GM23338 (cell line): ENCODE results near the gene NTM. TPM values are rescaled to one million over a fixed set of nuclear protein-coding genes. Genes with fewer than 3 reads are reported as not detected.

ENCODE experiments used
- ATAC-seq: fragments of 200-7000 bp; cut with Tn5 transposase; 3 replicates; pipeline ENCODE4 v1.9.1; 2020
- DNase-seq: peaks from one replicate; pipeline ENCODE4 v3.0.0-alpha.2; 2015; ENCODE audit warnings: low spot score
- H2AFZ ChIP-seq: fragments of 200-600 bp; sonication (generic); 2 replicates; pipeline ENCODE4 v1.8.0; 2016; ENCODE audit warnings: antibody characterized with exemption, mild to moderate bottlenecking, moderate library complexity
- H3F3A ChIP-seq: fragments of 200-600 bp; sonication (generic); replicated peaks from 2 replicates; pipeline ENCODE4 v1.8.0; 2017; ENCODE audit warnings: antibody characterized with exemption, mixed run types, low read depth
- H3K27ac ChIP-seq: fragments of 200-600 bp; sonication (generic); 2 replicates; pipeline ENCODE4 v1.6.1; 2016; ENCODE audit warnings: low read depth
- H3K27me3 ChIP-seq: fragments of 200-600 bp; sonication (generic); 2 replicates; pipeline ENCODE4 v1.8.0; 2016; ENCODE audit warnings: mild to moderate bottlenecking, mixed run types, moderate library complexity; ENCODE audit not compliant: insufficient read depth
- H3K36me3 ChIP-seq: fragments of 200-600 bp; sonication (generic); 2 replicates; pipeline ENCODE4 v1.8.0; 2016; ENCODE audit warnings: mild to moderate bottlenecking; ENCODE audit not compliant: insufficient read depth
- H3K4me1 ChIP-seq: fragments of 200-600 bp; sonication (generic); 2 replicates; pipeline ENCODE4 v1.8.0; 2016; ENCODE audit warnings: mild to moderate bottlenecking, moderate library complexity; ENCODE audit not compliant: insufficient read depth
- H3K4me2 ChIP-seq: fragments of 200-600 bp; sonication (generic); 2 replicates; pipeline ENCODE4 v1.7.1; 2017; ENCODE audit warnings: mixed run types
- H3K4me3 ChIP-seq: fragments of 200-600 bp; sonication (generic); 2 replicates; pipeline ENCODE4 v1.6.1; 2016; ENCODE audit warnings: mixed run types
- H3K79me2 ChIP-seq: fragments of 200-600 bp; sonication (generic); replicated peaks from 2 replicates; pipeline ENCODE4 v1.8.0; 2017; ENCODE audit warnings: mild to moderate bottlenecking; ENCODE audit not compliant: insufficient read depth
- H3K9me2 ChIP-seq: fragments of 200-600 bp; sonication (generic); 2 replicates; pipeline ENCODE4 v1.8.0; 2017; ENCODE audit not compliant: insufficient read depth
- H4K20me1 ChIP-seq: fragments of 200-600 bp; sonication (generic); replicated peaks from 2 replicates; pipeline ENCODE4 v1.8.0; 2017; ENCODE audit warnings: mild to moderate bottlenecking; ENCODE audit not compliant: insufficient read depth
- H3K27ac Mint-ChIP-seq: 2 replicates; pipeline ENCODE4 v1.8.0; 2020; ENCODE audit warnings: inconsistent platforms, mild to moderate bottlenecking, moderate library complexity, mixed read lengths
- H3K27me3 Mint-ChIP-seq: 3 replicates; pipeline ENCODE4 v1.8.0; 2022; ENCODE audit warnings: low read depth, mild to moderate bottlenecking, moderate library complexity, mixed read lengths, inconsistent platforms; ENCODE audit not compliant: insufficient read depth, poor library complexity
- H3K36me3 Mint-ChIP-seq: 3 replicates; pipeline ENCODE4 v1.8.0; 2021; ENCODE audit warnings: low read depth, mild to moderate bottlenecking, inconsistent platforms, moderate library complexity, mixed read lengths
- H3K4me1 Mint-ChIP-seq: 3 replicates; pipeline ENCODE4 v1.8.0; 2020; ENCODE audit warnings: mild to moderate bottlenecking, inconsistent platforms, mixed read lengths
- H3K4me3 Mint-ChIP-seq: 3 replicates; pipeline ENCODE4 v1.8.0; 2021; ENCODE audit warnings: moderate library complexity, mild to moderate bottlenecking, inconsistent platforms, mixed read lengths
- H3K9me3 Mint-ChIP-seq: 3 replicates; pipeline ENCODE4 v1.8.0; 2020; ENCODE audit warnings: moderate library complexity, mild to moderate bottlenecking, inconsistent platforms, mixed read lengths
- CREB1 ChIP-seq: fragments of 250-450 bp; sonication (Bioruptor Pico); IDR thresholded peaks from 2 replicates; pipeline ENCODE4 v1.5.0; 2020; ENCODE audit warnings: low read depth, mild to moderate bottlenecking, moderate library complexity
- ETS1 ChIP-seq: IDR thresholded peaks from 2 replicates; pipeline ENCODE4 v1.6.1; 2016; ENCODE audit warnings: antibody characterized with exemption
- EZH2 ChIP-seq: fragments of 200-600 bp; sonication (generic); IDR thresholded peaks from one replicate; pipeline ENCODE4 v1.8.0; 2017; ENCODE audit warnings: antibody characterized with exemption, mild to moderate bottlenecking, low read depth; ENCODE audit not compliant: unreplicated experiment
- EZH2phosphoT487 ChIP-seq: fragments of 200-600 bp; sonication (generic); IDR thresholded peaks from one replicate; pipeline ENCODE4 v1.8.1; 2018; ENCODE audit warnings: antibody characterized with exemption; ENCODE audit not compliant: unreplicated experiment
- JUNB ChIP-seq: IDR thresholded peaks from one replicate; pipeline ENCODE4 v1.6.1; 2016; ENCODE audit warnings: antibody characterized with exemption; ENCODE audit not compliant: unreplicated experiment
- NANOG ChIP-seq: IDR thresholded peaks from 2 replicates; pipeline ENCODE4 v1.6.1; 2016; ENCODE audit warnings: antibody characterized with exemption, borderline replicate concordance
- REST ChIP-seq: IDR thresholded peaks from one replicate; pipeline ENCODE4 v1.6.1; 2018; ENCODE audit warnings: antibody characterized with exemption; ENCODE audit not compliant: unreplicated experiment
- STAT1 ChIP-seq: IDR thresholded peaks from one replicate; pipeline ENCODE4 v1.6.1; 2016; ENCODE audit warnings: antibody characterized with exemption; ENCODE audit not compliant: unreplicated experiment
- ZNF114 ChIP-seq: fragments of 250-450 bp; sonication (Bioruptor Pico); IDR thresholded peaks from 2 replicates; pipeline ENCODE4 v1.5.0; 2020; ENCODE audit warnings: mild to moderate bottlenecking, moderate library complexity
- ZNF331 ChIP-seq: fragments of 250-450 bp; sonication (Bioruptor Pico); IDR thresholded peaks from 2 replicates; pipeline ENCODE4 v1.5.0; 2020; ENCODE audit warnings: low read depth, mild to moderate bottlenecking, moderate library complexity
- polyA plus RNA-seq: library from polyadenylated mRNA; unstranded; fragments of >200 nt; fragmentation: Nextera tagmentation; extraction: Ambion mirVana; gene quantifications from 2 replicates; pipeline ENCODE4 v1.2.1, GENCODE V29; 2016
- total RNA-seq: library from RNA; depleted of rRNA; stranded (reverse); fragments of >200 nt; shearing (Covaris generic); gene quantifications from 2 replicates; pipeline ENCODE4 v1.2.3, GENCODE V29; 2014

Gene NTM
- total and polyA plus RNA-seq, 2 experiments from 2014 or later = 10.6 to 14.6 TPM

- Mint-ChIP-seq H3K4me1 (peaks cover 30% of the 10 kb centered on the region), H3K27me3 (peaks cover 4% of the 10 kb centered on the region), H3K27ac (no peak overlapping the region), H3K36me3 (no peaks in the 10 kb centered on the region), H3K9me3 (no peaks in the 10 kb centered on the region), H3K4me3 (no peak overlapping the region)
- Histone ChIP-seq H3K27ac (no peak overlapping the region), H3K36me3 (no peaks in the 10 kb centered on the region), H3K4me3 (no peak overlapping the region), H3K9me2 (no peaks in the 10 kb centered on the region), H3K27me3 (no peaks in the 10 kb centered on the region), H3K4me1 (peaks cover 22% of the 10 kb centered on the region), H3K4me2 (no peak overlapping the region), H3F3A (no peaks in the 10 kb centered on the region; the same call in 1 of the 2 replicates), H3K79me2 (no peaks in the 10 kb centered on the region), H4K20me1 (no peaks in the 10 kb centered on the region), H2AFZ (no peak overlapping the region)
- DNase-seq = no peak
- no peak for ATAC-seq
- TF ChIP-seq ZNF331 (CRISPR knock-in tag) (no peak), ETS1 (no peak), JUNB (no peak), ZNF114 (CRISPR knock-in tag) (no peak), REST (no peak), STAT1 (no peak), NANOG (no peak), CREB1 (CRISPR knock-in tag) (no peak), EZH2 (no peak)
Measured at GRCh38 chr11:131884461-131885073, 514.2 kb downstream of the NTM start.

- Mint-ChIP-seq H3K4me1 (peaks cover 22% of the 10 kb centered on the region), H3K4me3 (no peak overlapping the region), H3K36me3 (no peaks in the 10 kb centered on the region), H3K9me3 (no peaks in the 10 kb centered on the region), H3K27ac (no peak overlapping the region), H3K27me3 (peaks cover 2% of the 10 kb centered on the region)
- H3K4me1 ChIP-seq = peaks cover 24% of the 10 kb centered on the region
- no peak overlapping the region for H3K4me2 ChIP-seq
- no peak overlapping the region for H2AFZ ChIP-seq
- H3K36me3 ChIP-seq = no peaks in the 10 kb centered on the region
- DNase-seq (no peak), ATAC-seq (no peak)
- no peaks in the 10 kb centered on the region for H3K9me2 ChIP-seq
- no peak overlapping the region for H3K4me3 ChIP-seq
- H3K79me2 ChIP-seq = no peaks in the 10 kb centered on the region
- no peaks in the 10 kb centered on the region for H4K20me1 ChIP-seq
- no peaks in the 10 kb centered on the region for H3K27me3 ChIP-seq
- H3F3A ChIP-seq = no peaks in the 10 kb centered on the region; the same call in 1 of the 2 replicates
- H3K27ac ChIP-seq = no peak overlapping the region
- TF ChIP-seq STAT1 = no peak
- no peak for TF ChIP-seq EZH2phosphoT487
- no peak for TF ChIP-seq REST
Measured at GRCh38 chr11:131885431-131885830, 515.0 kb downstream of the NTM start.
